OCI-LY7 (cell line): ENCODE results near the gene PAN3.

ENCODE experiments used
- CTCF ChIP-seq: fragments of 200-600 bp; sonication (generic); conservative IDR thresholded peaks from 2 replicates; pipeline ENCODE4 v1.5.1; 2014; ENCODE audit warnings: mild to moderate bottlenecking, antibody characterized with exemption, low read length, moderate library complexity, mixed read lengths
- EZH2phosphoT487 ChIP-seq: fragments of 200-600 bp; sonication (generic); IDR thresholded peaks from 2 replicates; pipeline ENCODE4 v1.6.1; 2018; ENCODE audit warnings: low read depth, borderline replicate concordance, mild to moderate bottlenecking, mixed run types, antibody characterized with exemption, low read length, moderate library complexity, mixed read lengths

- TF ChIP-seq EZH2phosphoT487, result no peak
- TF ChIP-seq CTCF, result no peak
These were observed 120.1 kb downstream of the PAN3 start for GRCh38 chr13:28258417-28258816.
